GM19397 (cell line): ENCODE measurements around the gene SSR4.

Experiments used
- ATAC-seq: cut with Tn5 transposase; IDR thresholded peaks from one replicate; pipeline ENCODE4 v1.9.1; 2021; ENCODE audit warnings: mild to moderate bottlenecking, moderate library complexity; ENCODE audit not compliant: unreplicated experiment

The SSR4 gene

DNA sequence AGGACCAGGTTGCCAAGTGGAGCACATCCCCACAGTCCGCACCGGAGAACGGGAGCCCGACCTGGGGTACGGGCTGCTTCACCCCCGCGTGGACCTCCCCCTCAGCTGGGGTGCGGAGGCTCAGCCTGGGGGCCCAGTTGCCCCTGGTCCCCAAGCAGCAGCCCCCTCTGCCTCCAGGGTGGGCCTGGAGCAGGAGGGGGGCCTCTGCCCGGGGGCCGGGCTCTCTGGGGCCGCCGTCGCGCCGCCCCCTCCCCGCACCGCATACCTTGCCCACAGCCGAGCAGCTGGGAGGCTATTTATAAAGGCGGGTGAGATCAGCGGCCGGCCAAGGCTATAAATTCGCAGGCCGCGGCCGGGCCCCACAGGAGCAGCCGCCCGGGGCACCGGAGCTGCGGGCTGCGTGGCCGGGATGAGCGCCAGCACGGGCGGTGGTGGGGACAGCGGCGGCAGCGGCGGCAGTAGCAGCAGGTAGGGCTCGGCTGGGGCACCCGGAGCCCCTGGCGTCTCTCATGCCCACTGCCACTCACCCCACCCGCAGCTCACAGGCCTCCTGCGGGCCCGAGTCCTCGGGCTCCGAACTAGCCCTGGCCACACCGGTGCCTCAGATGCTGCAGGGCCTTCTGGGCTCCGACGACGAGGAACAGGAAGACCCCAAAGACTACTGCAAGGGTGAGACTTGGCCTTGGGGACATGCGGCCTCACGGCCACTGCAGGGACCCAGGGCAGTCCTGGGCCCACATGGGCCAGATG lies 13.6 kb upstream of the SSR4 start, which contains the start of gene SRPK3:
TSS of gene SRPK3 (plus strand) at position 364 of the 750 bp plus-strand sequence. CDS start at position 410, 46 bp downstream.
- ATAC-seq: no peak

DNA sequence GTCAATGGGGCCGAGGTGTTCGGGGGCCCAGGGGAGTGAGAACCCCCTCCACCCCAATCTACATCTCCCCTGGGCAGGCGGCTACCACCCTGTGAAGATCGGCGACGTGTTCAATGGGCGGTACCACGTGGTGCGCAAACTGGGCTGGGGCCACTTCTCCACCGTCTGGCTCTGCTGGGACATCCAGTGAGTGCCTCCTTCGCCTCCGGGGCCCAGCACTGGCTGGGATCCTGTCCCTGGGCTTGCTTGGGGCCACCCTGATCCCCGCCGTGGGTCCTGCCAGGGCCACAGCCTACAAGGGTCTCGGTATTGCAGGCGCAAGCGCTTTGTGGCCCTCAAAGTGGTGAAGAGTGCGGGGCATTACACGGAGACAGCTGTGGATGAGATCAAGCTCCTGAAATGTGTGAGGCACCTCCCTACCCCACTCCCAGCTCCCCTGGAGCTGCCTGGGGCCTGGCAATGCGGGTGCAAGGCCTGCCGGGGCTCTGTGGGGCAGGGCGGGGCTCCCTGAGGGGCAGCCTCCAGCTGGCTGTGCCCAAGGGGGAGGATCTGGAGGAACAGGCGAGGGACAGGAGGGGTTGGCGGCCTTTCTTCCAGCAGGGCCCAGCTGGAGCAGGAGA lies 12.9 kb upstream of the SSR4 start:
- no peak for ATAC-seq

DNA sequence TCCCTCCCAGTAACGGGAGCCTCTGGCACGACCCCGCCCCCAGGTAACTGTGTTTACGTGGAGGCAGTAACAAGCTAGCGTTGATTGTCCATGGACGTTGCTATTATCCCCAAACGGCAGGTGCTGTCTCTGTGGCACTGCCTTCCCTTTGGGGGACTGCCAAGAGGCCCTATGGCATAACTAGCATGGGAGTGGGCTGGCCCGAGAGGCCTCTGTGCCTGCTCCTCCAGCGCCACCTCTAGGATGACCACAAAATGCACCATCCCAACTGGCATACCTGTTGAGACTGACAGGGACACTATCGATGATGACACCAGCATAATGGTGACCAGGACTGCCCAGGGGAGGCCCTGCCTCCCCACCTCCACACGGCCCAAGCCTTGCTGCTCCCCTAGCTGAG lies 12.2 kb upstream of the SSR4 start:
- ATAC-seq: no peak

DNA sequence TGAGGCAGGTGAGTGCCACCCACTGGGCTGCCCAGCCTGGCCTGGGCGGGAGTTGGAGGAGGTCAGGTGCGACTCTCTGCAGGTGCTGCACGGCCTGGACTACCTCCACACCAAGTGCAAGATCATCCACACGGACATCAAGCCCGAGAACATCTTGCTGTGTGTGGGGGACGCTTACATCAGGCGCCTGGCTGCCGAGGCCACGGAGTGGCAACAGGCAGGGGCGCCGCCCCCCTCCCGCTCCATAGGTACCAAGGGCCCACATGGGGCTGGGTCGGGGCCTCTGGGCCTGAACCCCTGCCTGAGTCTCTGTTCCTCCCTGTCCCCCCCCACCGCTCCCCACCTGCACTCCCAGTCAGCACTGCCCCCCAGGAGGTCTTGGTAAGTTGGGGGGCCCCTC lies 11.6 kb upstream of the SSR4 start:
- no peak for ATAC-seq

DNA sequence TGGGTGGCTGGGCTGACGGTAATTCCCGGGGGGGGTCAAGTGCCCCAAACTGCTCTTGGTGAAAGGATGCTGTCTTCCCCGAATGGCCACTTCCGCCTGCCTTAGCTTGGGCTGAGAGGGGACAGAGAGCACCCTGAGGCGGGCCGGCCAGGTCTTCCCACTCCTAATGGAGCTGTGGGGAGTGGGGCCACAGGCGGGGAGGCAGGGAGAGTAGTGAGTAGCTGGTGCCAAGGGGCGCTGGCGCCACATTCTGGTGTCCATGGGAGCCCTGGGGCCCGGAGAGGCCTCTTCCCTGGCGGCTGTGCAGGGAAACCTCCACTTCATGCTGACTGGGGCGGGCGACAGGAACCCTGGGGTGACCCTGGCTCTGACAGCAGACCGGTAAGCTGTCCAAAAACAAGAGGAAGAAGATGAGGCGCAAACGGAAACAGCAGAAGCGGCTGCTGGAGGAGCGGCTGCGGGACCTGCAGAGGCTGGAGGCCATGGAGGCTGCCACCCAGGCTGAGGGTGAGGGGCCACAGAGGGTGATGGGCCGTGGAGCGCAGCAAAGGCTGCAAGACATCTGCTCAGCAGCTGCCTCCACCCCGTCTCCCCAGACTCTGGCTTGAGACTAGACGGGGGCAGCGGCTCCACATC lies 11.0 kb upstream of the SSR4 start:
- ATAC-seq: no peak

DNA sequence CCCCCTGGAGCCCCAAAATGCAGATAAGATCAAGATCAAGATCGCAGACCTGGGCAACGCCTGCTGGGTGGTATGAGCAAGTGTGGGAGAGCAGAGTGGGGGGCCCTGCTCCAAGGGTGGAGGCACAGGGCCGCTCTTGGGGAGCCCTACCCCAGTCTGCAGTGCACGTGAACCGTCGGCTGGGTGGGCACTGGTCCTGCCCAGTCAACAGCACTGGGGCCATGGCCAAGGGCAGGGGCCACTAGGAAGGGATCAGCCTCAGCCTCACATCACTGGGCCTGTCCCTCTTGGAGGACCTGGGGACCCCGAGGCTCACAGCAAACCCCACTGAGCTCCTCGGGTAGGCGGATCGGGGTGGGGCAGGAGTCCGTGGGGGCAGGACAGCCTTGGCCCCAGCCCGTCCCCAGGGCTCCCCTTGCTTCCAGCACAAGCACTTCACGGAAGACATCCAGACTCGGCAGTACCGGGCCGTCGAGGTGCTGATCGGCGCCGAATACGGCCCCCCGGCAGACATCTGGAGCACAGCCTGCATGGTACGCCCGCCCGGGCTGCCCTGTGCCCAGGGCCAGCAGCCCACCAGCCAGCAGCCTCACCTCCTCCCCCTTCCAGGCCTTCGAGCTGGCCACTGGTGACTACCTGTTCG lies 10.0 kb upstream of the SSR4 start:
- ATAC-seq: no peak

DNA sequence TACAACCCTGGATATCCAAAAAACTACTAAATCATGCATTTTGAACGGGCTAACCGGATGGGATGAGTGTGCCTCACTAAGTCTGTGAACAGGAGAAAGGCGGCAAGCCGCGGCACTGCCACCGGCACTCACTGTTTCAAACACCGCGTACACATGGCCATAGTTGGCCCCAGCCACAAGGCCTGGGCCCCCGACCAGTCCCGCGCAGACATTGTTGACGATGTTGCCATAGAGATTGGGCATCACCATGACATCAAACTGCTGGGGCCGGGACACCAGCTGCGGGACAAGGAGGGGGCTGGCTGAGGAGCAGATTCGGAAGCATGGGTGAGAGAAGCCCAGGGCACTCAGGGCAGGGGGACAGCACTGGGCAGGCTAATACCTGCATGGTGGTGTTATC lies 7.8 kb upstream of the SSR4 start:
- ATAC-seq: no peak

DNA sequence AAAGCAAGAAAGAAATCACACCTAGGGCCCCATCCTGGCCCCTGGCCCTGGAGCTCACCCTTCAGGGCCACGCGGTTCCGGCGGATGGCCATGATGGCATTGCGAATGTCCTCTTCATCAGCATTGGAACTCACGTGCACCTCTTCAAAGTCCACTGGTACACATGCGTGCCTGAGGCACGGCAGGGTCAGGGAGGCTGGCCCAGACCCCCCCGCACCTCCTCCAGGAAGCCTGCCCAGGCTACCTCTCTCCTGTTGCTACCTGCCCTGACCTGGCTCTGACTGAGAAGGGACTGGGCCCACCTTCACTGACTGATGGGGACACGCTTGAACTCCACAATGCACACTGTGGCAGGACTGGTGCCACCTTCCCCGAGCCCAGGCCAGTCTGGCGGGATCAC lies 4.8 kb upstream of the SSR4 start:
- no peak for ATAC-seq

DNA sequence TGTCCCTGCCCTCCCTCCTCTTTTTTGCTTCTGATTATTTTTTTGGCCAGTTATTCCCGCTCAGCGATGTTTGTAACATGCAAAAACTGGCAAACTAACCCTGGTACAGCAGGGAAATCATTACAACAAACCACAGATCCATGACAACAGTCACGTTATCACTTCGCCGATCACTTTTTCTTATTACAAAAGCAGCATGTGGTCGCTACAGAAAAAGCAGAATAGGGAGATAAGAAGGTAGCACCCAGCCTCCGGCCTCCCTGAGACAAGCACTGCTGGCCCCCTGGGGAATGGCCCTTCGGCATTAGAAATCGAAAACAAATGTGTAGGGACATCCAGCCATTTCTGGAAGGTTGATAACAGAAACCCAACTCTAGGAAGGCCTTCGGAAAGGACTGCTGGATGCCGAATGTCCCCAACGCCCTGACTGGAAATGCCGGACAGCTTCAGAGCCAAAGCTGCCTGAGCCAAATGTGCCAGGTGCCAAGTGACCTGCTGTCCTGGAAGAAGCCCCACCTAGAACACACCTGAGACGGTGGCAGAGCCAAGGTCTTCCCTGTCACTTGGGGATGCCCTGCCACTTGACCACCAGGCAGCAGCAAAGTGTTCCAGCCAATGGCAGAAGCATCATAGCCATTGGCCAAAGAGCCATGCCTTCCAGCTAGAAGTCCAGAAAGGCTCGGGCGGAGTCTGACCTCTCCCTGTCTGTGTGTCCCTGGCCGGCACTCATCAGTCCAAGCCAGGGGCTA lies 3.2 kb upstream of the SSR4 start:
- ATAC-seq: no peak

DNA sequence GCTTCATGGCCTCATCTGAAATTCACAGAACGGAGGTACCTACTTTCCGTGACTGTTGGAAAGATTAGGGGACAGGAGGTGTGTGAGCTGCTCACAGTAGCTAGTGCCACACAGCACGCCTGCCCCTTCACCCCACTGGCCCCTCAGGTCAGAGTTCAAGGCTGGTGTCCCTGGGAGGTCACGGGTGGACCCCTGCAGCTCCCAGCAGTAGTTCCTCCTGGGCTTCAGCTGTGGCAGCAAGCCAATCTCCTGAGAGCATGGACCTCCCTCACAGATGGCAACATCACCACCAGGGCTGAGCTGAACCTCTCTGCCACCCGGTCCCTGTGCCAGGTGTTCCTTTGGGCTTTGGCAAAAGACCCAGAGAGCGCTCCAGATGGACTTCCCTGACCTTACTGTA lies 2.1 kb upstream of the SSR4 start:
- ATAC-seq: no peak

DNA sequence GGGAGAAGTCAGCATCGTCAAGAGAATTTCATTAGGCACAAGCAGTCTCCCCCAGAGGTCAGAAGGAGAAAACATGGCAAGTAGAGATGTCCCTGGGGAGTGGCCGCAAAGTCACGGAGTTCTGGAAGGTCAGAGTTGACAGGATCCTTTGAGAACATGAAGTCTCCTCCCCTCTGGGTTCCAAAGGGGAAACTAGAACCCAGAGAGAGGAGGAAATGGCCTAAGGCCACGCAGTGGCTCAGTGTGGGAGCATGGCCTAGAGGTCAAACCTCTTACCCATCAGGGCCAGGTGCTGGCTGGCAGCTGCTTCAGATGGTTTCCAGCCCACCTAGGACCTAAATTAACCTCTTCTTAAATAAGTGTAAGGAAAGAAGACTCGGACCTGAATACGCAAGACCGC lies 1.2 kb upstream of the SSR4 start:
- no peak for ATAC-seq

DNA sequence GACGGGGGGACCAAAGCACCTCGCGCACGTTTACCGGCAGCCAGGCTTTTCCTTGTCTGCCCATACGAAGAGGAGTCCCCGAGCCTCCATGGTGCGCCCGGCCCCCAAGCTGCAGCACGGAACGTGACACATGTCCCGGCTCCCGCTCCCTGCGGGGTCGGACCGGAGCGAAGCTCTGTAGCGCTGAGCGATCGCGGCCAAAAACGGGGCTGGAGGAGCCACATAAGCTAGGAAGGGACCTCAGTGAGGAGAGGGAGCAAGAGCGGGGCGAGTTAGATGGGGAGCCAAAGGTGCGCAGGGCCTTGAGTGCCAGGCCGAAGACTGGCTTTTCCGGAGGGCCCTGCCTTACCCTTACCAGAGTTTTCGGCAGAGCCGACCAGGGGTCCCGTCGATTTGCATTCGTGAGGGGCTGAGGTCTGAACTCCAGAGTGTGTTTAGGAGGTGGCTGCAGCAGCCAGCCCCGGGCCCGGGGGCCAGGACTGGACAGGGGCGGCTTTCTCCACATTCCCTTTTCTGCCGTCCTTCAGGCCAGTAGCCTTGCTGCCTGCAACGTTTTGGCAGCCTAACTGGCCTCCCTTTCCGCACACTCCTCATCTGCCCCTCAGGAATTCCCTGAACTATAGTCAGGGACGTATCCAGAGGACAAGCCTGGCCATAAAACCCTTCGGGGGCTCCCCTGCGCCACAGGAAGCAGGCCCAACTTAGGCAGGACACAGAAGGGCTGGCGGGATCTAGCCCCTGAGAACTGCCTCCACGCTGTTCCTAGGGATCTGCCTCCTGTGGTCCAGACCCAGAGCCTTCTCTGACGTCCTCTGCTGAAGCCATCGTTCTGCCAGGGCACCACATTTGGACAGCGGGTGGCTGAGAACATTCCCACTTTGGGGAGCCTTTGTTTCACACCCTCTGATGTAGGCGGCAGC lies 689 bp downstream of the SSR4 start:
- no peak for ATAC-seq

DNA sequence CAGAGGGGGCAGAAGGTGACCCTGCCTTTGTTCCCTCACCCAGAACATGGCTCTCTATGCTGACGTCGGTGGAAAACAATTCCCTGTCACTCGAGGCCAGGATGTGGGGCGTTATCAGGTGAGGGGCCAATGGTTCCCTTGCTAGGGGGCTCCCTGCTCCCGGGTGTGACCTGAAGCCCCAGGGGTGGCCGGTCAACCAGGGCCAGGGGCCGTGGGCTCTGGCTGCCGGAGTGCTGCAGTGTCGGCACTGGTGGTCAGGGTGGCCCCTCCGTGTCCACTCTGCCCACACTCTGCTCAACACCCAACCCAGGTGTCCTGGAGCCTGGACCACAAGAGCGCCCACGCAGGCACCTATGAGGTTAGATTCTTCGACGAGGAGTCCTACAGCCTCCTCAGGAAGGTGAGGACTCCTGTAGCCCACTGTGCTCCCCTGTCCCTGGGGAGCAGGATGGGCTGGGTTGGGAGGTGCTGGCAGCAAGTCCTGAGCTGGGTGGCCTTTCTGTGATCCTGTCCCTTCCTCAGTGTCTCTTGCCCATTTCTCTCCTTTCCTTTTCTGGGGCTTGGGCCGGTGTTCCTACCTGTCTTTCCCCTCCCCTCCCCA lies 3.0 kb downstream of the SSR4 start:
- no peak for ATAC-seq

DNA sequence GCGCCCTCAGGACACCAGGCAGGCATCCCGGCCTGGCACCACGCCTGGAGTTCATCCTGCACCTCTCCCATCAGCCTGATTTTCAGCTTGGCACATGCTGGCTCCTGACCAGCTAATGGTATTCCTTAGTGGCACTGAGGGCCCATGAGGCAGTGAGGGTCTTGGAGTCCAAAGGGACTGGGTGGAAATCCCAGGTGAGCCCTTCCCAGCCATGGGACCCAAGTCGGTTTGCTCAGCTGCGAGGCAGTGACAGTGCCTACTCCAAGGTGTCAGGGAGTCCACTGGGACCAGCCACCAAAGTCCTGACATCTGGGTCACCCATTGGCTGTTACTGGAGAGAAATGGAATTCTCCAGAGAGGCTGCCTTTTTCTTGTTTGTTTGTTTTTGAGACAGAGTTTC lies 4.9 kb downstream of the SSR4 start:
- ATAC-seq: no peak

DNA sequence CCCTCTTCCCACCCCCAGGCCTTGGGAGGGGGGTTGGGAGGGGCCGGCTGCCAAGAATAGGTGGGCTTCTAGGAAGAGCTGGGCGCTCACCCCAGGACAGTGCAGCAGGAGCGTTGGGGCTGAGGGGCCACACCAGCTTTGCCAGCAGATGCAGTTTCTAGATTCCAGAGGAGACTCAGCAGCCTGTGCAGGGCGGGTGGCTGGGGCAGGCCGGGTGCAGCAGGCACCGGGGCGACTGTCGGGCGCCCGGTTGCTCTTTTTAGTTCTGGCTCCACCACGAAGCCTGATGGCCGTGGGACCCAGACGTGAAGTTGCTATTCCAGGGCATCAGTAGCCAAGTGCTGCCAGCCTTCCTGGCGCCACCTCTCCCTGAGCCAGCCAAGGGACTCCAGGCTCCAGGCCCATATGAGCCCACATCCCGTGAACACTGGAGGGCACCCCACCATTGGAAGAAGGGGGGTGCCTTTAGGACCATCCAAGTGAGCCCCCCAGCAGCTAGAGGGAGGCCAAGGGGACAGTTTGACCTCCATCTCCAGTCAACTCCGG lies 5.8 kb downstream of the SSR4 start:
- no peak for ATAC-seq

DNA sequence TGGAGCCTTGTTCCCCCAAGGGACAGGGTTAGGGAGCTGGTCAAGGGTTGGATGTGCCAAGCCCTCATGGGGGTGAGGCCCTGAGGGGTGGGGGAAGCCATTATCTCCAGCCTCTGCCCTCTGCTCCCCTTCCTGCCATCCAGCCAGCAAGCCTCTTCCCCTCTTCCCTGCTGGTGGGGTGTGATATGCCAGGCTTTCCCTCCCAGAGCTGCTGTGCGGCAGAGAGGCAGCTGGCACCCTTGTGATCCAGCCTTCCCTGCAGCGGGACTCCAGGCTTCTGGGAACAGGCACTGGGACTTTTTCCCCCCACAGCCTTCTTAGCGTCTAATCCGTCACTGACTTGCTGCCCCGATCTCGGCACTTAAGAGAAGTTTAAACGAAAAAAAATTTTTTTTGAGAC lies 6.3 kb downstream of the SSR4 start:
- ATAC-seq: no peak

DNA sequence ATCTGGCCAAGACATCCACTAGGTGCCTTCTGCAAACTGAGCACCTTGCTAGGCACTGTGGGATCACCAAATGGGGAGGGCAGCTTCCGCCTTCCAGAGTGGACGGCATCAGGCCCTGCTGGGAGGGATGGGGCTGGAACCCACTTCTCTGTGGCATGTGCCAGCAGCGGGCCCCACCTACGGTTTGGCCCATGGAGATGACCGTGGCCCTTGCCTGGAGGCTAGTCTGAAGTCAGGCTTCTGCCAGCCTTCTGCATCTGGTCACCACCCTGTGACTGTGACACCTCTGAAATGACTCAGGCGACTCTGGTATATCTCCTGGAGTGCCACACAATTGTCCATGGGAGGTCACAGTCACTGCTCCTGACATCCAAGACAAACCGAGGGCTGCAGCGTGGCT lies 7.2 kb downstream of the SSR4 start:
- ATAC-seq: no peak

DNA sequence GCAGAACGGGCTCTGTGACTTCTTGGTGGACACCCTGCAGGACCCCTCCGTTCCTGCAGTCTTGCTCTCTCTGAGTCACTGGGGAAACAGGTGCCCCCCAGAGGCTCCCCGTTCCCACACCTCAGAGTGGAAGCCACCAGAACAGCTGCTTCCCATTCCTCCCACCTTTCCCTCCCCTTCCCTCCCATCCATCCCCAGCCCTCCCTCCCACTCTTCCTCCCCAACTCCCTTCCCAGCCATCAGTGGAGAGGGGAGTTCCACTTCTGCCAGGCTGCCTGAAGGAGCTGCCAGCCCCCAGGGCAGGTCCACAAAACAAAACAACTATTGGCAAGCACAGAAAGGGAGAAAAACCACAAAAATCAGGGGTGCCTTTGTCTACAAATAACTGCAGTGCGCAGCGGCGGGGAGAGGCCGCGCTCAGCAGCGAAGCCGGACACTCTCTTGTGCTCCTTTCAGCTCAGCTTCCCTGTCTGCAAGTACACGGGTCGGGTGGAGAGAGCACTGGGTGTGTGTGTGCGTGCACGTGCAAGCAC lies 8.1 kb downstream of the SSR4 start:
- ATAC-seq: no peak
